NCI-H510A treated with DMSO at 0.1 percent for 48 hours (cell line): ENCODE data around the gene MMAB.
"Not testable (repeated sequence)": the region's sequence is repeated elsewhere in the genome, so short reads cannot be mapped to it uniquely, and the experiment has no call there.

Experiments
- DNase-seq: peaks from one replicate; lab custom pipeline; 2025; lab: John Stamatoyannopoulos, UW

The MMAB gene

DNA sequence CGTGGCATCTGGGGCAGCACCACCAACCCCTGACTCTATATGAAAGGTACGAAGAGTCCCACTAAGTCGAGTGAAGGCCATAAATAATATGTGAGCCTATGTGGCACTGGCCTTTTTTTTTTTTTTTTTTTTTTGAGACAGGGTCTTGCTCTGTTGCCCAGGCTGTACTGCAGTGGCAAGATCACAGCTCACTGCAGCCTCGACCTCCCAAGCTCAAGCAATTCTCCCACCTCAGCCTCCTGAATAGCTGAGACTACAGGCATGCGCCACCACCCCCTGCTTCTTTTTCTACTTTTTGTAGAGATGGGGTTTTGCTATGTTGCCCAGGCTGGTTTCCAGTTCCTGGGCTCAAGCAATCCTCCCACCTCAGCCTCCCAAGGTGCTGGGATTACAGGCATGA, 28.8 kb upstream of the MMAB start:
- not testable (repeated sequence) for DNase-seq

DNA sequence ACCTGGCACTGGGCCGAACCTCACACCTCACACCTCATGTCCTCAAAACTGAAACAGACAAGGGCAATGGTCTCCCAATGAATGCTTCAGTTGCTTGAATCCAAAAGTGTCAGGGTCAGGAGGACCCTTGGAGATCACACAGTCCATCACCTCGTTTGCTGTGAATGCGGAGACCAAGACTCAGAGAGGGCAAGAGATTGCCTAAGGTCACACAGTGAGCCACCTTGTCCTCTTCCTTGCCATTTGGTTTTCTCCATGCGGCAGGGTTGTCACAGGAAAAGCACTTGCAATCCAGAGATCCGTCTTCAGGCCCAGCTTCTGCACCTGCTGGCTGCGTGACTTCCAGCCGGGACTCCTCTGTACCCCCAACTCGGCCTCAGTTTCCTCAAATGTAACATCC, 28.3 kb upstream of the MMAB start:
- DNase-seq: no peak

DNA sequence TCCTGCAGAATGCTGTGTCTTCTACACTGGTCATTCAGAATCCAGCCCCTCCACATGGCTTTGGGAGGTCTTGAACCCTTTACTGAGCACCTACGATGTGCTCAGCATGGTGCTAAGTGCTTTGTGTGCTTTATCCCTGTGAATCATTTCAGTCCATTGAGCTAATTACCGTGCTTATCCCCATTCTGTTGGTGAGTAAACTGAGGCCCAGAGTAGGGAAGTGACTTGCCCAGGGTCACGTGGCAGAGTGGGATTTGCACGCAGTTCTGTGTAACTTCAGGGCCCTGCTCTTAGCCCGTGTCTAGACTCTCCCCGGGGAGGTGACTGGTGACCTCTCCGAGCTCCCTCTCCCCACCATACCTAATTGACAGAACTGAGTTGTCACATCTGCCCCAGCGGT, 27.7 kb upstream of the MMAB start:
- no peak for DNase-seq

DNA sequence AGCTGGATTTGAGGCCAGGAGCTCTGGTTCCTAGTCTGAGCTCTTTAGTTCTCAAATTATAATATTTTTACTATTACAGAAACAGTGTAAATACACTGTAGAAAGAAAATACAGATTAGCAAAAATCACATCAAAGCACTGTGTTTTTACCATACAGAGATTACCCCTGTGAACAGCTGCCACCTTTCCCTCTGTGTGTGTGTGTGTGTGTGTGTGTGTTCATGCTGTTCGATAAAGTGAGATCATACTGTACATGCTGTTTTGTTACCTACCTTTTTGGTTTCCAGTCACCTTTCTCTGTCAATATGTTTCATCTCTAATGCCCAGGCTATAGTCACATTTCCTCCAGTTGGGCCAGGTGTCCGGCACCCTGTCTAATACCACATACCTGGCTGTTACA, 27.2 kb upstream of the MMAB start:
- no peak for DNase-seq

DNA sequence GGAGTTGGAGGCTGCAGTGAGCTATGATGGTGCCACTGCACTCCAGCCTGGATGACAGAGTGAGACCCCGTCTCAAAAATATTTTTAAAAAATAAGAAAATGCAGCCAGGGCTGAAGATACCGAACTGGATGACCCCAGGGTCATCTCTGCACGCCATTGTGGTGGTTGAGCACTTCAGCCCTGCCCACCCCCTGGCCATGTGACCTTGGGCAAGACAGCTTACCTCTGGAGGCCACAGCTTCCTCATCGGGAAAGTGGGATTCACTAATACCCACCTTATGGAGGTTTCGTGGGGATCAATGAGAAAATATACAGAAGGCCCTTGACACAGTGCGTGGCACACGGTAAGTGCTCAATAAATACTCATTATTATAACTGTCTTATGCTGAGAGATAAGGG, 25.8 kb upstream of the MMAB start:
- no peak for DNase-seq

DNA sequence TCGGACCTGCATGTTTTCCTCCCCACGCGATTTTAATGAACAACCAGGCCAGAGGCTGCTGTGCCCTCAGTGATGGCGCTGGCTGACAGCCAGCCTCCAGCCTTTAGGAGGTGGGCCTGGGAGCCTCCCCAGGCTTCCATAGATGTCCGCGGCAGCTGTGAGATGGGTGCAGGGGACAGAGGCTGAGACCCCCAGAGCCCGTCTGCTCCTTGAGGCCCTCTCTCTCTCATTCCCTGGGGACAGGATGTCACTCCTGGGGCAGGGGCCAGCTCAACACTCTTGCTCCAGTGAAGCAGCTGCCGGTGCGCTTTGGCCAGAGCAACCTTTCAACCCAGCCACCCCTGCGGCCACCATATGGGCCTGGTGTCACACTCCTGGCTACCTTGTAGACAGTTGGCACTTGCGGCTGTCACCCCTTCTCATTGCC, 25.1 kb upstream of the MMAB start:
- DNase-seq: no peak

DNA sequence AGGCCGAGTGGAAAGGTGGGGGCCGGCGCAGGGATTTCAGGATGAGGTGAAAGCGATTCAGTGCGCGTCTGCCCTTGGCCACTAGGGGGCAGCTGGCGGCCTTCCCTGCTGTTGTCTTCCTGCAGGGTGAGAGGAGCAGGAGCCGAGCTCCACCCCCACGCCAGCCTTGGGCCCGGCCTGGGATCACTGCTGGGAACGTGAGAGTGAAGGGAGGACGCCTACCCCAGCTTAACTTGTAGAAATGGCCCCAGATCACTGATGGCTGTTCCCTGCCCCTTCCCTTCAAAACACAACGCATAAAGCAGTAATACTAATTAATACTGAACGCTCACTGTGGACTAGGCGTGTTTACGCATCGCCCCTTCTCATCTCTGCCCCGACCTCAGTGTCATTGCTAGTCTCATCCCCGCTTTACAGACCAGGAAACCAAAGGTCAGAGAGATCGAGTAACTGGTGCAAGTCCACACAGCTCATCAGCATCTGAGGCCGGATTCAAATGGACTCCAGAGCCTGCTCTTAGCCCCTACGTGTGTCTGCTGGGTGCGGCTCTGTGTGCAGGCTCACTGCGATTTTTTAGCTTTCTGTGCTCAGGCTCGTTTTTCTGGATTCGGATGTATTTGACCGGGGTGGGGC, 24.6 kb upstream of the MMAB start:
- DNase-seq: peak; percentile 89

DNA sequence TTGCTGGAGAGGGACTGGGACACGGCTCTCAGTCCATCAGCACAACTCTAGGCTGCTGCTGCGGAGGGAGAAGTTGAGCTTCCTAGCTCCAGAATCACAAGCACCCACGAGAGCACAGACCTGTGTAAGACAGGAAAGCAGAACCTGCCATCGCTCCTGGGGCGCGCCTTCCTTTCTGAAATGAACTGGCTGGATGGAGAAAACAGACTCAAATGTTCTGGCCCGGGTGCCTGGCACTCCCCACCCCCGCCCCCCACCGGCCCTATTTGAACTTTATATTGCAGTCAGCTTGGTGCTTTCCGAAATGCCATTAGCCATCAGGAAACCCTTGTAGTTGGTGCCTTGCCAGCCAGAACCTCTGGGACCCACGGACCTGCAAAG, 24.1 kb upstream of the MMAB start:
- no peak for DNase-seq

DNA sequence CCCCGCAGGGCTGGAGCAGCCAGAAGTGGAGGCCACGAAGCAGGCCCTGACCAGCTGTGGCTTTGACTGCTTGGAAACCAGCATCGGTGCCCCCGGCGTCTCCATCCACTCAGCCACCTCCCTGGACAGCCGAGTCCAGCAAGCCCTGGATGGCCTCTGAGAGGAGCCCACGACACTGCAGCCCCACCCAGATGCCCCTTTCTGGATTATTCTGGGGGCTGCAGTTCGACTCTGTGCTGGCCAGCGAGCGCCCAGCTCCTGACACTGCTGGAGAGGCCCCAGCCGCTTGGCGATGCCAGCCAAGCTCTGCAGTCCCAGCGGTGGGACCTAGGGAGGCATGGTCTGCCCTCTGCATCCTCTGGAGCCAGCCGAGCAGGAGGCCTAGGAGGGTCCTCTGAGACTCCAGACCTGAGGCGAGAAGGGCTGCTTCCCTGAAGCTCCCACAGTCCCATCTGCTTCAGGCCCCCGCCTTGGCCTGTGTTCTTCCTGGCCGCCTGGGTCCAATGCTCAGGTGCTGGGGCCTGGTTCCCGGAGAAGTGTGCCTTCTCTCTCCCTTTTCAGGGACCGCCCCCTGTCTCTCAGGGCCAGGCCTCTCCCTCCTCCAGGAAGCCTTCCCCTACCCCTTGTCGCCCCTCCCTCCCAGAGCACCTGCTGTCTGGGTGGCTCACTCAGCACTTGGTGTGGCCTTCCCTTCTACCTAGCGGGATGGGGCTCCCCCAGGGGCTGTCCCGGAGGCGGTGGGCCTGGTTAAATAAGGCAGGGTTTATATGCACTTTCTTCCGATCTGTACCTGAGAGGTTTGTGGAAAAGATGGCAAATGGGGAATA, 23.3 kb upstream of the MMAB start:
- peak; percentile 43 for DNase-seq

DNA sequence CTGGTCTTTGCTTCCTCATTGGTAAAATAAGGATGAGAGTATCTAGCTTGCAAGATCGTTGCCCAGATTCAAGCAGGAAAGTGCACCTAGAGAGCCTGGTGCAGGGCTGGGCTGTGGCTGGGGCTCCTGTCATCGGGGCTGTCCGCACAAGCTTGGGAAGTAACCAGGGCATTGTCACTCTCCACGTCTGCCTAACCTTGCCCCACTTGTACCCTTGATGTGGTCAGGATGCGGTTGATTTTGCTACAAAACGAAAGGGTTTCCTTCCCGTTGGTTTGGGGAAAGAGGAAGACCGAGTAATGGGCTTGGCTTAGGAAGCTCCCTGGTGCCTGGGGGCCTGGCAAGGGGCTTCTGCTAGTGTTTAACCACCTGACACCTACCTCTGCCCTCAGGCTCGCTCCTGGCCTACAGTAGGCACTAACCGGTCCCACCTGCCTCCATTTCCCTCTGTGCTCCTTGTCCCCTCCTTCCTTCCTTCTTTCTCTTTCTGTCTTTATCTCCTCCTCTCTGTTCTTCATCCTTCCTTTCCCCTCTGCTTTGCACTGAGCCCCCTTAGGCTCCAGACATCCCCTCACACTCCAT, 22.1 kb upstream of the MMAB start:
- no peak for DNase-seq

DNA sequence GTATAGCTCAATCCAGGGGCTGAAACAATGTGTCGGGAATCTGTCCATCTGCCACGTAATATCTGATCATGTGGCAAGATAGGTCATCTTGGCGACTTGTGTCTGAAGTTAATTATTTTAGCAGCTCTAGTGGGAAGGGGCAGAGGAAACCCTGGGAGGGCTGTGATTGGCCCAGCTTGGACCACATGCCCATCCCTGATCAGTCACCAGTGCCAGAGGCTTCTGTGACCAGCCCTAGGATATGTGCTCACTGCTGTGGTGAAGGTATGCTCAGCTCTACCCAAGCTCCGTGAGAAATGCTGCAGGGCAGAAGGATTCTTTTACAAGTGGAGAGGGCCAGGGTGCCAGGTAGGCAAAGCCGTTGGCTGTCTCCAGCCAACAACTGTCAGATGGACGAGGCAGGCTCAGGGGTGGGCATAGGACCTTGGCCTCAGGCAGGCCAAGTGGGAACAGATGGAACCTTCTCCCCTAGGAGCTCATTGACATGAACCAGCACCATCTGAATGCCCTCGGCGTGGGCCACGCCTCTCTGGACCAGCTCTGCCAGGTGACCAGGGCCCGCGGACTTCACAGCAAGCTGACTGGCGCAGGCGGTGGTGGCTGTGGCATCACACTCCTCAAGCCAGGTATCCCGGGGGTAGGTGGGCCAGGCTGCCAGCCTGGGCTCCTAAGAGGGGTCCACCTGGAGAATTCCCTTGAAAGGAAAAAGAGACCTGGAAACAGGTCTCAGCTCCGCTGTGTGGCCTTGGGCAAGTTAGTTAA, 21.4 kb upstream of the MMAB start:
- no peak for DNase-seq

DNA sequence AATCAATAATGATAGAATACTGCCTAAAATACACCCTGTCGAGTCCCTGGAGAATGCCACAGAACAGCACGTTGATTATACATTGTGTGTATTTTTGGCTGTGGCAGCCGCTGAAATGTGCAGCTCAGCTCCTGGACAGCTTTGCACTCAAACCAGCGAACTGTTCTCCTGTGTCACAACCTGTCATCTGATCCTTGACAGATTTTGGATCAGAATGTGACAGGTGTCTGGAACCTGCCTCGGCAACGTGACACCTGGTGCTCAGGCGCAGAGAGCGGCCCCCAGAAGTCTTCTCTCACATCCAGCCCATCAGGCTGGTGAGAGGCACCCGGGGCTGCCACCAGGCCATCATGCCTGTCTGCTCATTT, 19.6 kb upstream of the MMAB start:
- no peak for DNase-seq

DNA sequence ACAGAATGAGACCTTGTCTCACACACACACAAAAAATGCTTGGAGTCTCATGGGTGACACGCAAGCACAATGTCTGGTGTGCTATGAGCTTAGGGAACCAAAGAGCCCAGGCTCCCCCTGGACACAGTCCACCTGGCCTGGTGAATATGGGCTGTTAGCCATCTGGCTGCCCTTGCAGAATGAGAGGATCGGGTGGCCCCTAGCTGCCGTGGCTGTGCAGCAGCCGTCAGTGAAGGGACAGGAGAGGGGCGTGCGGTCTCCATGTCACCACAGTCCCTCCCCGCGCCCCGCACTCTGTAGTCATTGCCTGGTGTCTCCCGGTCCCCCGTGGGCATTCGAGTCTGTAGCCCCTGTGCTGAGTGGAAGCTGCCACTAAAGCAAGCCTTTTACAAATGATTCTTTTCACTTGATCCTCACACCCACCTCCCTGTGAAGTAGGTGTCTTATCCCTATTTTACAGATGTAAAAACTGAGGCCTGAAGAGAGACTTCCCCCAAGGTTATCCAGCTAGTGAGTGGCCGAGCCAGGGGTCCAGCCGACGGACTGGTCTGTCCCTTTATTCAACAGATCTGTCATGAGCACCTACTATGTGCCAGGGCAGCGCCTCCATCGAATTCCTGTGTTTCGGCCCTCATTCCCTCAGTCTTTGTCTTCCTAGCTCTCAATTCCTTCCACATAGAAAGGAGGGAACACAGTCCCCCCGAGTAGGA, 19.0 kb upstream of the MMAB start:
- DNase-seq: no peak

DNA sequence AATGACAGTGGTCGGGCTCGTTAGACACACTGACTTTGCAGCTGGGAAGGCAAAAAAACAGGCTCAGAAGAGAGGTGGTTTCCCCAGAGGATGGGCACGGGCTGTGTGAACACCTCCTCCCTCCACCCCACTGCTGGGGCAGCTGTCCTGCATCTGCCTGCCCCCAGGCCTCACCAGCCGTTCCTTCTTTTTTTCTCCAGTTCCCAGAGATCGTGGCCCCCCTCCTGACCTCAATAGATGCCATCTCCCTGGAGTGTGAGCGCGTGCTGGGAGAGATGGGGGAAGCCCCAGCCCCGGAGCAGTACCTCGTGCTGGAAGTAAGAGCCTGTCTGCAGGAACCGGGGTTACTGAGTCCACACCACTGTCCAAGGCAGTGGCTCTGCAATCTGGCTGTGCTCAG, 17.7 kb upstream of the MMAB start:
- DNase-seq: no peak

DNA sequence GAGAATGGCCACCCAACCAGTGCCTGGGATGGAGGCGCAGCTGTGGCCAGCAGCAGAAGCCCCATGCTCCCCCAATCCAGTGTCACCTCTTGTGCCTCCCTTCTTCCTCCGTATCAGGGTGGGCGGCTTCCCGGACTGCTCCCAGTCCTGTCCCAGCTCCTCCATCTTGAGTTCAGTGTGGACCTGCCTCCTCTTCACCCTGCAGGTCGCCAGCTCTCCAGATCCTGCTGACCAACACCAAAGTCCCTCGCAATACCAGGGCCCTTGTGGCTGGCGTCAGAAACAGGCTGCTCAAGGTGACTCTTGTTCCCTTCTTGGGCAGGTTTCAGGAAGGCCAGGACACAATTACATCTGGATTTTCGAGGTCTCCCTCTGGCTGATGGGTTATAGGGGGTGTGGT, 17.3 kb upstream of the MMAB start:
- DNase-seq: no peak

DNA sequence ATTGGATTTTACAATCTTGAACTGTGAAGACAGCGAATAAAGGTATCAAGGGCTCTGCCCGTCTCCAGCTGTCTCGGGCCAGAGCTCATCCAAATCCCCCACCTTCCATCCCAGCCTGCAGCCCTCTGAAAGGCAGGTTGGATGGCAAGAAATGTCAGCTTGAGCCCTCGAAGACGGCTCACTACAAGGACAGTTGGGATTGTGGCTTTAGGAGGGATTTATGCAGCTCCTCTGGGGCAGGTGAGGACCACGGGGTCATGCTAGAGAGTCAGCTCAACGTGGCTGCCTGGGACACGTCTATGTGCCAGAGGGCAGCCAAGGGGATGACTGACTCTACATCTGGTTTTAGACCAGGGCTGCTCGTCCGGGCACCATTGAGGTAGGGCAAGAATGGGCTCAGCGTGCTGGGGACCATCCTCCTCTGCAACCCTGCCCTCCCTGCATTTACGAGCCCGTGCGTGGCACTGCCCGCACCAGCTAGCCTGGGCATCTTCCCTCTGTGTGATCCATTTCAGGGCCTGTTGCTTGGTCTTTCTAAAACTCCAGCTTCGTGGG, 16.5 kb upstream of the MMAB start:
- no peak for DNase-seq

DNA sequence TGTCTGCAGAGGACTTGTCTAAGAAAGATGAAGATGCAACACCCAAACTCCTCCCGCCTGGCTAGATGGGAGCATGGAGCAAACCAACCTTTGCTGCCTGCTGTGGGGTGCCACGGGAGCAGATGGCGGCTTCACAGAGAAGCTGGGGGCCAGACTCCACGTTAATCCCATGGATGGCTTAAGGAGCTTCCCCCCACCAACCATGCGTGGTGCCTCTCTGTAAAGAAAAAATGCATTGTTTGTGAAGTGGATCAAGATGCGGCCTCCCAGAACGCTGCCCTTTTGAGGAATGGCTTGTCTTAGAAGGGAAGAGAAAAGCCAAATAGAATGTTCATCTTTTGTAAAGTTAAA, 15.9 kb upstream of the MMAB start:
- DNase-seq: no peak

DNA sequence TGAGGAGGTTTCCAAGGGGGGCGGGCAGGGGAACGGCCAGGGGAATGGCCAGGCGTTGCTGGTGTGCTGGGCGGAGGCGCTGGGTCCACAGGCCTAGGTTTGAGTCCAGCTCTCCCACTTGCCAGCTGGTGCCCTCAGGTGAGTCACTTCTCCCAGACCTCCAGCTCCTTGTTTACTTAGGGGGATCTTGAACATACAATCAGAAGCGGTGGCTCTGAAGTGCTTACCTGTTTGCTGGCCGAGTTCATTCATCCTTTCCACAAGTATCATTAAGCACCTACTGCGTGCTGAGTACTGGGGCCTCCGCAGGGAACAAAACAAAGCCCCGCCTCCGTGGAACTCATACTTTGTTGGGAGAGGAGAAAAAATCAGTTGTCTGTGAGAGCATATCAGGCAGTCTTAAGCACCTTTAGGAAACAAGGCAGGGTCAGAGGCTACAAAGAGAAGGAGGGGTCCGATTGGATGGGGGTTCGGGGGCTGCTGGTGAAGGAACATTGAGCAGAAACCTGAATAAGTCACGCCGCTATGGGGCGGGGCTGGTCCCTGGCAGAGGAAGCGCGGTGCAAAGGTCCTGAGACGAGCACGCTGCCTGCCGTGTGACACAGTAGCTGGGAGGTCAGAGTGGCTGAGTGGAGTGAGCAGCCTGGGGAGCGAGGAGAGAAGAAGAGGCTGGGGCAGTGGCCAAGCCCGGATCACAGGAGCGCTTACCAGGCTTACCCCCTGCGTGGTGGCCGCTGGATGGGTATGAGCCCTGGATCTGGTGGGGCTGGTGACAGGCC, 15.3 kb upstream of the MMAB start:
- DNase-seq: peak; percentile 69

DNA sequence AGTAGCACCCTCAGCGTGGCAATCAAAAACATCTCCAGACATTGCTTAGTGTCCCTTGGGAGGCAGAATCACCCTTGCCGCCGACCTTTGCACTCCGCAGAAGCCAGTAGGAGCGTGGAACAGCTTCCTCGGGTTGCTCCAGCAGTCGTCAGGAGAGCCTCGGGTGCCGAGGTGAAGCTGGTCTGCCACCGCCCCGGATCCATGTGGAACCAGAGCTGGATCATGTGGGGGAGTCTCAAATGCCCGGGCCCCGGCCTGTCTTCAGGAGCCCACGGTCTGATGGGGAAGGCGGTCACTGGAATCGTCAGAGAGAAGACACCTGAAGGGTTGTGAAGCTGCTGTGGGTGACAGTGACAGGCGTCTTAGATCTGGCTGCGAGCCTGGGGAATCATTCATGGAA, 14.6 kb upstream of the MMAB start:
- DNase-seq: no peak

DNA sequence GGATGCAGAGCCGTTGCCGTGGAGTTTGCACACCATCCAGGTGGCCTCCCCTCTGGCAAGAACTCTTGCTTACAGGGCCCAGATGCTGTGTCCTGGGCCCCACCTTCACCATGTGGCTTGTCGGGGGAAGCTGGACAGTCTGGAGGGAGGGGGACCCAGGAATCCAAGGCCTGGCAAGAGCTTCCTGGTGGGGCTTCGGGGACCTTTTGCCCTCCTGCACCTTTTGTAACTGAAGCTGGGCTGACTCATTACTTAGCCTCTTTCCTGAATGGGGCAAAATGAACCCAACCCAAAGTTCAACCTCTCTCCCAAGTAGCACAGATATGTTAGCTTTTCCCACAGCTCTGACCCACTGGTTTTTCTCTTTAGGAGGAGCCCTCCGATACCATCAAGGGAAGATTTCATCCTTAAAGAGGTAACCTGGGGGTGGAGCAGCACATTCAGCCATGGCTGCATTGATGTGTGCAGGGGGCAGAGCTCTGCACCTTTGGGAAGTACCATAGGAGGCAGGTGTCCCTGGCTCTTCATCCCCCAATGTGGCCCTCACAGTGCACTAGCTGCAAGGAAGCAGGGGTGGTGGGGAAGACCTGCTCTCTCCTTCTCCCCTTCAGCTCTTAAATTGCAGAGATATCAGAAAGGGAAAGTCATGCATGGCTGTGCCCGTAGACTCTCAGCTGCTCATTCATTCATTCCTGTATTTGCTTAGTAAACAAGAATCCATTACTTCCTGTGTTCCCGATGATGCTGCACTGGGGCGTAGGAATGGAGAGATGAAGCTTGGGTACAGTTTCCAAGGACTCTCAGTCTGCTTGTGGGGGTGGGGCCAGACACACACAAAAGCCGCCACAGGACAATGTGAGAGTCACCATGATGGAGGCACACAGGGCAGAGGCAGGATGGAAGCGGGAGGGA, 13.3 kb upstream of the MMAB start:
- DNase-seq: peak; percentile 80
